22Rv1 (cell line): ENCODE measurements around the gene EPN2.

Experiments used
- CTCF ChIP-seq: fragments of 450-650 bp; IDR thresholded peaks from 2 replicates; pipeline ENCODE4 v1.5.1; 2017; ENCODE audit warnings: mild to moderate bottlenecking
- ZFX ChIP-seq: fragments of 450-650 bp; IDR thresholded peaks from 2 replicates; pipeline ENCODE4 v1.6.1; 2017; ENCODE audit warnings: antibody characterized with exemption, borderline replicate concordance

GRCh38 chr17:19242926-19243325 is 5.8 kb downstream of the EPN2 start:
- TF ChIP-seq CTCF (no peak), ZFX (no peak)
